Activated T-cell treated with anti-CD3 and anti-CD28 coated beads for 48 hours (primary cell): Measurements from ENCODE around the gene PAF1.

Experiments
- DNase-seq: peaks from one replicate; pipeline ENCODE4 v3.0.0-alpha.2; 2020; ENCODE audit warnings: low read depth

PAF1 gene

GRCh38 chr19:39390751-39391437 lies at the start of gene PAF1, which contains the start of gene MED29:
Gene PAF1 (minus strand): TSS chr19:39391106. CDS start chr19:39390864, 242 bp downstream.
Gene MED29 (plus strand): TSS chr19:39391378. CDS start chr19:39391423, 45 bp downstream.
- DNase-seq, result peak; percentile 92

DNA sequence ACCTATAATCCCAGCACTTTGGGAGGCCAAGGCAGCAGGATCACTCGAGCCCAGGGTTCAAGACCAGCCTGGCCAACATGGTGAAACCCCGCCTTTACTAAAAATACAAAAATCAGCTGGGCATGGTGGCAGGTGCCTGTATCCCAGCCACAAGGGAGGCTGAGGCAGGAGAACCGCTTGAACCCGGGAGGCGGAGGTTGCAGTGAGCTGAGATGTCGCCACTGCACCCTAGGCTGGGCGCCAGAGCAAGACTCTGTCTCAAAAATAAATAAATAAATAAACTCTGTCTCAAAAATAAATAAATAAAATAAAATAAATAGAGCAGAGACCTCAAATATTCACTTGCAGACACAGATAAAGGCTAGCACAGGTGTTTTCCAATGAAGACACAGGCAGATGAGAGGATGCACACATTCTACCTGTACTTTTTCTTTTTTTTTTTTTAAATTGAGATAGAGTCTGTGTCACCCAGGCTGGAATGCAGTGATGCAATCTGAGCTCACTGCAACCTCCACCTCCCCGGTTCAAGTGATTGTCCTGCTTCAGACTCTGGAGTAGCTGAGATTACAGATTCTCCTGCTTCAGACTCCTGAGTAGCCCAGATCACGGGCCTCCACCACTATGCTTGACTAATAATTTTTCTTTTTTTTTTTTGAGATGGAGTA lies 47.5 kb upstream of the PAF1 start:
- DNase-seq, result no peak

- DNase-seq, result no peak
Measured at GRCh38 chr19:39436350-39436716, 45.4 kb upstream of the PAF1 start.

- peak; percentile 100 for DNase-seq
Measured at GRCh38 chr19:39435499-39436349, 44.8 kb upstream of the PAF1 start, which contains the start of gene RPS16. Gene RPS16 (minus strand): TSS chr19:39435949. CDS start chr19:39435895, 54 bp downstream.

GRCh38 chr19:39434123-39435076 lies 43.5 kb upstream of the PAF1 start:
- no peak for DNase-seq

DNA sequence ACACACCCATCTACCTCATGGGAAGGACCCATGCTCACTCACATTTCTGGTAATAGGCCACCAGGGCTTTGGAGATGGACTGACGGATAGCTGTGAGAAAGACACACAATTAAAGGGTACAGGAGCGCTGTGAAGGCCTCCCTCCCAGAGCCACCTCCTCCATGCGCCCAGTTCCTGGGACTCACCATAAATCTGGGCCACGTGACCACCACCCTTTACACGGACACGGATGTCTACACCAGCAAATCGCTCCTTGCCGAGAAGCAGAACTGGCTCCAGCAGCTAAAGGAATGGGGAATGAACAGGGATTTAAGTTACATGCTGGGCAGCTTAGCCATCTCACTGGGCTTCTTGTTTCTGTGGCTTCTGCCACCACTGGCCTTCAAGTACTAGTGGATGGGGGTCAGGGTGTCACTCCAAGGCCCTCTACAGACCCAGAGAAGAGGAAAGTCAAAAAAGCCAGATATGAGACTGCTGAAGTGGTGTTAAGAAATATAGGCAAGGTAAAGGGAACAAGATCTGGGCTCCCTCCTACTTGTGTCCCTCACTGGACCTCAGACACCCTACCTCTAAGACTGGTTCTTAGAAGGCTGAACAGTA lies 42.7 kb upstream of the PAF1 start:
- DNase-seq, result no peak

GRCh38 chr19:39432677-39433025 lies 41.7 kb upstream of the PAF1 start:
- DNase-seq, result no peak

- DNase-seq, result peak; percentile 64
Measured at GRCh38 chr19:39430675-39431593, 40.0 kb upstream of the PAF1 start.

GRCh38 chr19:39428283-39429112 lies 37.6 kb upstream of the PAF1 start:
- no peak for DNase-seq

- DNase-seq, result no peak
Measured at GRCh38 chr19:39427707-39428106, 36.8 kb upstream of the PAF1 start.

DNA sequence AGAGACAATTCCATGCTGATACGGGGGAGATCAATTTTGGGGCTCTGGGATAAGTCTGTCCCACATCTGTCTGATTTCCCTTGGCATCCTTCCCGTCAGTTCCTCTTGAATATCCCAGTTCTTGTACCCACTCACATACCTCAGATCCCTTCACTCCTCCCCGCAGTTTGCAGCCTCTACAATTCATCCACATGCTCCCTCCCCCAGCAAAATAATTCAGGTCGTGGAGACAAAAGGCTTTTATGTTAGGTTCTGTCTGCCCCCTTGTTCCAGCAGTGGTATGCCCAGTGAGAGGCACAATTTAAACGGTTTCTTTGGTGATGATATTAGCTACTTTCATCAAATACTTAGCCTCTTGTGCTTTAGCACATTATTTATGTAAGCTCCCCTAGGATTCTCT lies 35.3 kb upstream of the PAF1 start:
- DNase-seq, result no peak

GRCh38 chr19:39425744-39426143 lies 34.8 kb upstream of the PAF1 start:
- no peak for DNase-seq

DNA sequence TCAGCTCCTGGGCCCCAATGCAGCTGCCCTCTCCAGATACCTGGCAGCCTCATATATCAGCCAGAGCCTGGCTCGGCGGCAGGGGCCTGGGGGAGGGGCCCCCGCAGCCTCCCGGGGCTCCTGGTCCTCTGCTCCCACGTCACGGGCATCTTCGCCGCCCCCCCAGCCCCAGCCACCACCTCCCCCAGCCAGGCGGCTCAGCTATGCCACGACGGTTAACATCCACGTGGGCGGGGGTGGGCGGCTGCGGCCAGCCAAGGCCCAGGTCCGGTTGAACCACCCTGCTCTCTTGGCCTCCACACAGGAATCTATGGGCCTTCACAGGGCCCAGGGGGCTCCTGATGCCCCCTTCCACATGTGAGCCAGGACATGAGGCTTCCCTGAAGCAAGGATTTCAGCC lies 34.0 kb upstream of the PAF1 start:
- DNase-seq, result no peak

GRCh38 chr19:39423258-39424086 lies 32.6 kb upstream of the PAF1 start:
- DNase-seq, result no peak

DNA sequence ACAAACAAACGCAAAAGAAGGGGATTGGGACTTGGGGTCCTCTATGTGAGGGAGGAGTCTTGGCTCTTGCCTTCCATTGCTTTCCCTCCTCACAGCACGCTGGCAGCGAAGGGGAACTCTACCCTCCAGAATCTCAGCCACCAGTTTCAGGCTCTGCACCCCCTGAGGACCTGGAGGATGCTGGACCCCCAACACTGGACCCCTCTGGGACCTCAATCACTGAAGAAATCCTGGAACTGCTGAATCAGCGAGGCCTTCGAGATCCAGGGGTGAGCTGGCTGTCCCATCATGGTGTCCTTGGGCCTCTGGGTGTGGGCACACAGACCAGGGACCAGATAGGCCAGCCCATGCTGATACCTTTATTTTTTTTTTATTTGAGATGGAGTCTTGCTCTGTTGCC lies 31.1 kb upstream of the PAF1 start:
- DNase-seq, result no peak

- no peak for DNase-seq
Measured at GRCh38 chr19:39420769-39421168, 29.9 kb upstream of the PAF1 start.

DNA sequence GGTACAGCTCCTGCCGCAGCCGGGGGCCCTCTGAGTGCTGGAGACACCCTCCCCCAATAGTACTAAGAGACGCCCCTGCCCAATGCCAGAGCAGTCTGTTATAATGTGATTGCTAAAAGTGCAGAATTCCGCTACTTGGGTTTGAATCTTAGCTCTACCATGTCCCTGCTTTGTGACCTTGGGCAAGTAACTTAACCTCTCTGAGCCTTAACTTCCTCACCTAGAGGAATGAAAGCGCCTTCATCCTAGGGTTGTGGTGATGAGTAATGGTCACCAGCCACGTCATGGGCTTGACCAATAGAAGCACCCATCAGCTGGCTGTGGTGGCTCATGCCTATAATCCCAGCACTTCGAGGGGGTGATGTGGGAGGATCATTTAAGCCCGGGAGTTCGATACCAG lies 28.1 kb upstream of the PAF1 start:
- no peak for DNase-seq

GRCh38 chr19:39417463-39418181 lies 26.7 kb upstream of the PAF1 start:
- DNase-seq, result no peak
